ENCODE results near the gene MPP2. TPM values are rescaled to one million over a fixed set of nuclear protein-coding genes. Genes with fewer than 3 reads are reported as not detected.

Gene MPP2
- total RNA-seq, 1 donor from 2014 or later = 5.4 TPM

DNA sequence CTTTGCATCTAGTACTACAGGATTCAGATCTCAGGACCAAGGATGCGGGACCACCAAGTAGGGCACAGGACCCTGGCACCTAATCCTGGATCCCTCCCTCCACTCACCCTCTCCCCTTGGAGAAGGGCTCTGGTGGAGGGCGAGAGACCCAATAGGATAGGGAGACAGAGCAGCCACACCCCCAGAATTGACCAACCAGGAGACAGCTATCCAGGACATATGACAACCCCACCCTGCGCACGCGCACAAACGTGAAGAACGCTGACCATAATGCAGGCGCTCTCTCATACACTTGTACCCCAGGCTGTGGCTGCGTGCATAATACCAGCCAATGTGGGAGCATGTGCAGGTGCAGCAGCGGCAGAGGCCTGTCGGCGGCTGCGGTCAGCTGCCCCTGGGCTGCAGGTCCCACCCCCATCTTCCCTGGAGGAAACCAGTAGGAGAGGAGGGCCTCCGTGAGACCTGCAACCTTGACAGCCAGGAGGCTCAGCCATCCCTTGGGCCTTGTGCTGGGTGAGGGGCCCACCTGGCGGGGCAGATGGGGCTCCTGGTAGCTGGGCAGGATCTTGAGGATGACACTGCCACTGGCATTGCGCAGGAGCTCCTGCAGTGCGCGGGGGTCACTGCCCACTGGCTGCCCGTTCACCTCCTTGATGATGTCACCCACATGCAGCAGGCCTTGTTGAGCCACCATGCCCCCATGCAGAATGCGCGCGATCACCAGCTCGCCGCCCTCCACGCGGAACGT, 25.4 kb downstream of the MPP2 start:
- DNase-seq (ENCODE audit: low spot score, unreplicated experiment) = no peak
- no peaks in the 10 kb centered on the region for H3K9me3 Mint-ChIP-seq (ENCODE audit: low read depth)
- no peak overlapping the region for H3K4me3 Mint-ChIP-seq (ENCODE audit: low read depth)

DNA sequence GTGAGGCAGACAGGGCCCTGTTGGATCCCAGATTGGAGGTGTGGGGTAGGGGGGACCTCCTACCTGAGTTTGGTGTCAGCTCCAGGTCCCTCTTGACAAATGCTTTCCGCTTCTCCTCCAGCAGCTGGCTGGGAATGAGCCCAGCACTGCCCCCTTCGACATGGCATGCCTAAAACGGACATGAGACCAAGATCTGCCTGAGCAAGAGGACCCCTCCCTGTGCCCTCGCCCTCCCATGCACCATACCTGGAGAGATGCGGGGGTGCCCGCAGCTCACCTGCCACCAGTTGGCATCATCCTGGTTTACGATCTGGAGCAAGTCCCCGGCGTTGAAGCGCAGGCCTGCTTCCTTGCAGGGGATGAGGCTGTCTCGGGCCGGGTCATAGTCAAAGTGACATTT, 26.2 kb downstream of the MPP2 start:
- H3K36me3 Mint-ChIP-seq (ENCODE audit: insufficient read depth) = no peaks in the 10 kb centered on the region
- H3K9me3 Mint-ChIP-seq (ENCODE audit: low read depth) = no peaks in the 10 kb centered on the region
- H3K4me1 Mint-ChIP-seq (ENCODE audit: low read depth) = no peaks in the 10 kb centered on the region
- H3K4me3 Mint-ChIP-seq (ENCODE audit: low read depth) = no peak overlapping the region
- no peak for DNase-seq (ENCODE audit: low spot score, unreplicated experiment)
- H3K27ac Mint-ChIP-seq = no peak overlapping the region
- TF ChIP-seq, protein P1, sequence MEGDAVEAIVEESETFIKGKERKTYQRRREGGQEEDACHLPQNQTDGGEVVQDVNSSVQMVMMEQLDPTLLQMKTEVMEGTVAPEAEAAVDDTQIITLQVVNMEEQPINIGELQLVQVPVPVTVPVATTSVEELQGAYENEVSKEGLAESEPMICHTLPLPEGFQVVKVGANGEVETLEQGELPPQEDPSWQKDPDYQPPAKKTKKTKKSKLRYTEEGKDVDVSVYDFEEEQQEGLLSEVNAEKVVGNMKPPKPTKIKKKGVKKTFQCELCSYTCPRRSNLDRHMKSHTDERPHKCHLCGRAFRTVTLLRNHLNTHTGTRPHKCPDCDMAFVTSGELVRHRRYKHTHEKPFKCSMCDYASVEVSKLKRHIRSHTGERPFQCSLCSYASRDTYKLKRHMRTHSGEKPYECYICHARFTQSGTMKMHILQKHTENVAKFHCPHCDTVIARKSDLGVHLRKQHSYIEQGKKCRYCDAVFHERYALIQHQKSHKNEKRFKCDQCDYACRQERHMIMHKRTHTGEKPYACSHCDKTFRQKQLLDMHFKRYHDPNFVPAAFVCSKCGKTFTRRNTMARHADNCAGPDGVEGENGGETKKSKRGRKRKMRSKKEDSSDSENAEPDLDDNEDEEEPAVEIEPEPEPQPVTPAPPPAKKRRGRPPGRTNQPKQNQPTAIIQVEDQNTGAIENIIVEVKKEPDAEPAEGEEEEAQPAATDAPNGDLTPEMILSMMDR (IDR thresholded peaks at IDR 0.05; ENCODE audit: unreplicated experiment) = no peak
- no peaks in the 10 kb centered on the region for H3K27me3 Mint-ChIP-seq

More for the DNA sequence above, 25.4 kb downstream of the MPP2 start:
- TF ChIP-seq, protein P1 (IDR thresholded peaks at IDR 0.05; ENCODE audit: unreplicated experiment) = no peak
- no peaks in the 10 kb centered on the region for H3K27me3 Mint-ChIP-seq
- H3K4me1 Mint-ChIP-seq (ENCODE audit: low read depth) = no peaks in the 10 kb centered on the region
- no peaks in the 10 kb centered on the region for H3K36me3 Mint-ChIP-seq (ENCODE audit: insufficient read depth)
- no peak overlapping the region for H3K27ac Mint-ChIP-seq

DNA sequence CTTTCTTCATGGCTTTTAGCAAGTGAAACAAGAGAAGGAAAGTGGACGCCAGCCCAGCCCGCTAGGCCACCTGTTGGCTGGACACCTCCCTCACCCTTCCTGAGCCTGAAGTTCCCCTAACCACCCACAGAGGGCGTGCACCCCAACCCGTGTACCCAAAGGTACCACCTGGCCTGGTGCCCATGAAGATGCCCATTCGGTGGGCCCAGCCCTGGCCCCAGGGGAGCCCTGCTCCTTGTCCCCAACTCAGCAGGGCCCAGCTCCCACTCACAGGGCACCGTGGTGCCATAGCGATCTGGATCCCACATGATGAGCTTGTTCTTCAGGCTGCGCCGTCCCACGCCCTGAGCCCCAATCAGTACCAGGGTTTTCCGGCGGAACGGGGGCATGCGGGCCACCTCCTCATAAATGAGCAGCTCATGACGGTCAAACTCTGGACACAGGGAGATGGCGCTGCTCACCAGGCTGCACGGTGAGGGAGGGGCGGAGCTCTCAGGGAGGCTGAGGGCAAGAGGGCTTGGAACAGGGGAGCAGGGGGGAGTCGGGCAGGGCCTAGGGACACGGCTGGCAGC, 26.8 kb downstream of the MPP2 start:
- Mint-ChIP-seq H3K27ac (no peak overlapping the region), H3K4me3 (ENCODE audit: low read depth) (no peak overlapping the region), H3K4me1 (ENCODE audit: low read depth) (no peaks in the 10 kb centered on the region), H3K36me3 (ENCODE audit: insufficient read depth) (no peaks in the 10 kb centered on the region), H3K9me3 (ENCODE audit: low read depth) (no peaks in the 10 kb centered on the region), H3K27me3 (peaks cover 3% of the 10 kb centered on the region)
- no peak for DNase-seq (ENCODE audit: low spot score, unreplicated experiment)
- TF ChIP-seq, protein P1 (IDR thresholded peaks at IDR 0.05; ENCODE audit: unreplicated experiment) = peak; percentile 70

DNA sequence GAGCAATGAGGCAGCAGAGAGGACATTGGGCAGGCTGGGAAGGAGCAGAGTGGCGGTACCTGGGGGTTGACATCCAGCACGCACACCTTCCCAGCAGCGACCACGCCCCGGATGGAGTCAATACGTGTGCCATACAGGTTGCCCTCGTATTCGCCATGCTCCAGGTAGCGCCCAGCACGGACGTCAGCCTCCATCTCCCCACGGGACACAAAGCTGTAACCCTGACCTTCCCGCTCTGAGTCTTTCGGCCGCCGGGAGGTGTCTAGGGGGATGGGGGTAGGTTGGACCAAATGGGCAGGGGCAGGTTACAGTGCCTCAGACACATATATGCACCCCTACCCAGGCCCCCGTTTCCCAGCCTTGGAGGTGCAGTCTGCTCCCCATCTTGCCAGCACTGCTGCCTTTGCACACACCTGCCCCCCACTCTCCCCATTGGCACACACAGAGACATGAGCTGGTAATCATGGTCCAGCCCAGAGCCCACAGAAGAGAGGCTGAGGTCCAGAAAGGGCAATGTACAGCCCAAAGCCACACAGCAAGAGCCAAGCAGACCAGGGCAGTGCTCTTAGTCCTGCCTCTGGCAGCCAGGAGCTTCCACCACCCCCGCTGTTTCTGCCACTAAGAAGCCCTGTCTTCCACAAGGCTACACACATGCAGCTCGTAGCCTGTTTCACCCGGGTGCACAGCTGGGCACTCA, 27.5 kb downstream of the MPP2 start:
- no peaks in the 10 kb centered on the region for H3K36me3 Mint-ChIP-seq (ENCODE audit: insufficient read depth)
- H3K9me3 Mint-ChIP-seq (ENCODE audit: low read depth) = no peaks in the 10 kb centered on the region
- H3K4me3 Mint-ChIP-seq (ENCODE audit: low read depth) = no peak overlapping the region
- no peak overlapping the region for H3K27ac Mint-ChIP-seq
- H3K27me3 Mint-ChIP-seq = peaks cover 9% of the 10 kb centered on the region
- TF ChIP-seq, protein P1 (IDR thresholded peaks at IDR 0.05; ENCODE audit: unreplicated experiment) = no peak
- DNase-seq (ENCODE audit: low spot score, unreplicated experiment) = no peak
- no peaks in the 10 kb centered on the region for H3K4me1 Mint-ChIP-seq (ENCODE audit: low read depth)

All from progenitor cell of endocrine pancreas (in vitro differentiated cells).